Adrenal gland (tissue), 12 donors: ENCODE data around the gene TTC5. TPM values are rescaled to one million over a fixed set of nuclear protein-coding genes. Genes with fewer than 3 reads are reported as not detected.
A peak's percentile ranks its signal among the peaks of the same experiment; 100 is the strongest.

Source experiments
- DNase-seq, 7 donors: peaks; one replicate each; pipeline ENCODE4 v3.0.0-alpha.2; 2019 to 2020
- H3K27ac ChIP-seq, 5 donors: fragments of 200-600 bp; sonication (generic) in 4 of 5; 1 replicate in 3 of 5; 2 replicates in 2 of 5; pipeline versions ENCODE4 v1.5.1 to v1.8.0; 2016 to 2020; ENCODE audit warnings: mild to moderate bottlenecking in 1 of 5
- H3K27me3 ChIP-seq: fragments of 200-600 bp; 2 replicates; pipeline ENCODE4 v1.8.0; 2021
- H3K36me3 ChIP-seq, 2 donors: fragments of 200-600 bp; replicated peaks in 1 of 2; 1 replicate in 1 of 2; 2 replicates in 1 of 2; pipeline versions ENCODE4 v1.5.1 to v1.8.0; 2018 to 2022
- H3K4me1 ChIP-seq, 2 donors: fragments of 200-600 bp; replicated peaks in 1 of 2; 1 replicate in 1 of 2; 2 replicates in 1 of 2; pipeline versions ENCODE4 v1.5.1 to v1.8.0; 2018 to 2021
- H3K4me3 ChIP-seq, 4 donors: fragments of 200-600 bp; sonication (generic) in 3 of 4; one replicate each; pipeline ENCODE4 v1.5.1; 2016 to 2018
- H3K9me3 ChIP-seq, 3 donors: fragments of 200-600 bp; sonication (generic) in 1 of 3; replicated peaks in 1 of 3; 1 replicate in 2 of 3; 2 replicates in 1 of 3; pipeline versions ENCODE4 v1.5.1 to v1.8.0; 2016 to 2021
- CTCF ChIP-seq, 6 experiments: fragments of 450-650 bp in 4 of 6; fragments of 200-600 bp in 2 of 6; sonication (generic) in 1 of 6; IDR thresholded peaks; 1 replicate in 5 of 6; 2 replicates in 1 of 6; pipeline versions ENCODE4 v1.5.1 to v1.8.0; 2016 to 2021; ENCODE audit warnings: antibody characterized with exemption in 6 of 6, mild to moderate bottlenecking in 2 of 6, moderate library complexity in 1 of 6
- POLR2A ChIP-seq, 2 donors: fragments of 450-650 bp; IDR thresholded peaks; one replicate each; pipeline ENCODE4 v1.6.1; 2017; ENCODE audit warnings: antibody characterized with exemption in 2 of 2, mild to moderate bottlenecking in 2 of 2, moderate library complexity in 1 of 2
- WGBS, 4 donors: extraction: QIAGEN DNeasy Blood & Tissue Kit in 2 of 4; methylation state at CpG; one replicate each; pipeline versions ENCODE4 v1.1.5 to v1.1.7; 2013 to 2017; 5-methylcytosine and 5-hydroxymethylcytosine counted together
- intact Hi-C, 2 donors: fragments of 100-400 bp; cut with DNase I; formaldehyde crosslinking; loops; one replicate each; pipeline versions ENCODE4 v1.14.1 to v1.15.0; 2022 to 2023
- polyA plus RNA-seq, 3 donors: library from polyadenylated mRNA; stranded (reverse); fragments of 200-250 nt in 2 of 3; fragments of 350-450 nt in 1 of 3; fragmentation: Illumina TruSeq in 1 of 3; extraction: RNeasy Lipid Tissue Mini Kit (QIAGEN cat#74804) in 1 of 3; gene quantifications; one replicate each; pipeline ENCODE4 v1.2.3, GENCODE V29; 2013 to 2014
- total RNA-seq, 9 donors: library from RNA; depleted of rRNA in 4 of 9; stranded (reverse); fragments of >200 nt in 4 of 9; fragments of 120-200 nt in 1 of 9; fragmentation: NEBNext Ultra II Directional in 1 of 9; extraction: Animal tissue kit (Norgen Biotek cat#: 25700) in 1 of 9; gene quantifications; one replicate each; pipeline versions ENCODE4 v1.1.0 to v1.2.4, GENCODE V29; 2013 to 2023
- donor health status: healthy with polysubstance abuse.
- donor health status: Bipolar disorder and iron deficiency.
- donor health status: DM: yes; HTN: yes; CAD: no.
- donor health status: DM: no; HTN: no; CAD: no.
- donor health status: DM: no; HTN: no; CAD: no.
- donor health status: DM: yes; HTN: yes; CAD: no.

TTC5 gene
- total and polyA plus RNA-seq, 12 donors, result 3.9 to 28.6 (median 15.0) TPM

- peaks cover 18 to 32% of the 10 kb centered on the region in 2 donors for H3K4me1 ChIP-seq
- DNase-seq, result no peak
- no peaks in the 10 kb centered on the region for H3K9me3 ChIP-seq
- H3K27ac ChIP-seq, result no peak overlapping the region
- WGBS, 4 donors, result 45 to 95% (median 80%) methylated on average over 2 of the region's 2 CpGs
- no peak overlapping the region for H3K4me3 ChIP-seq
- no peak for TF ChIP-seq CTCF (IDR thresholded peaks at IDR 0.05)
- no peak for TF ChIP-seq POLR2A (IDR thresholded peaks at IDR 0.05)
- peaks cover 0 to 16% of the 10 kb centered on the region in 2 donors for H3K36me3 ChIP-seq
- H3K27me3 ChIP-seq, result no peaks in the 10 kb centered on the region
- intact Hi-C loops, result loop anchor here in 1 of 2 donors (5.0 to 10.0 kb wide), 2 partner anchors 278 to 355 kb away; partner anchors contain the start of genes ANG and RNASE4
These were observed 23.6 kb upstream of the TTC5 start for GRCh38 chr14:20329355-20329754.

- no peaks in the 10 kb centered on the region for H3K27me3 ChIP-seq
- no peak overlapping the region for H3K27ac ChIP-seq
- peaks cover 0 to 21% of the 10 kb centered on the region in 2 donors for H3K36me3 ChIP-seq
- 45 to 52% (median 49%) methylated on average over 2 of the region's 2 CpGs for WGBS, 4 donors
- no peak overlapping the region for H3K4me3 ChIP-seq
- DNase-seq, result no peak
- no peaks in the 10 kb centered on the region for H3K9me3 ChIP-seq
- no peak for TF ChIP-seq CTCF (IDR thresholded peaks at IDR 0.05)
- TF ChIP-seq POLR2A (IDR thresholded peaks at IDR 0.05), result no peak
- H3K4me1 ChIP-seq, result peaks cover 18 to 31% of the 10 kb centered on the region in 2 donors
- intact Hi-C loops, result loop anchor here in 1 of 2 donors (5.0 to 10.0 kb wide), 2 partner anchors 279 to 356 kb away; partner anchors contain the start of genes ANG and RNASE4
These were observed 23.0 kb upstream of the TTC5 start for GRCh38 chr14:20328705-20329104.

- intact Hi-C loops, result loop anchor here in 1 of 2 donors (5.0 to 10.0 kb wide), 2 partner anchors 280 to 358 kb away; partner anchors contain the start of genes ANG and RNASE4
- Histone ChIP-seq H3K4me1 (peaks cover 12 to 22% of the 10 kb centered on the region in 2 donors), H3K27ac (peak overlapping the region in 4 of 5 donors; percentile 10 to 63 (median 54)), H3K9me3 (no peaks in the 10 kb centered on the region), H3K4me3 (no peak overlapping the region), H3K36me3 (peaks cover 0 to 21% of the 10 kb centered on the region in 2 donors), H3K27me3 (no peaks in the 10 kb centered on the region)
- 22 to 27% (median 23%) methylated on average over 8 of the region's 8 CpGs for WGBS, 4 donors
- TF ChIP-seq POLR2A (IDR thresholded peaks at IDR 0.05) (no peak), CTCF (IDR thresholded peaks at IDR 0.05) (peak; percentile 70 to 93 (median 88))
- peak in 3 of 7 donors; percentile 19 to 42 (median 31) for DNase-seq
These were observed 21.5 kb upstream of the TTC5 start for GRCh38 chr14:20327005-20327869.

- WGBS, 4 donors, result 92 to 98% (median 97%) methylated on average over 16 of the region's 16 CpGs
- intact Hi-C loops, result no loop called here
- DNase-seq, result no peak
- TF ChIP-seq CTCF (IDR thresholded peaks at IDR 0.05), result no peak
- Histone ChIP-seq H3K4me1 (no peaks in the 10 kb centered on the region), H3K27me3 (no peaks in the 10 kb centered on the region), H3K4me3 (no peak overlapping the region), H3K9me3 (no peaks in the 10 kb centered on the region), H3K36me3 (peaks cover 0 to 60% of the 10 kb centered on the region in 2 donors), H3K27ac (no peak overlapping the region)
These were observed 12.0 kb upstream of the TTC5 start for GRCh38 chr14:20317720-20318119.
